Activated CD8-positive, alpha-beta memory T cell treated with anti-CD3 and anti-CD28 coated beads, Interleukin-2, amount 10 ng/mL, durations not matched to agents 7 days and 5 days (primary cell): Measurements from ENCODE around the gene TXNRD1. TPM values are rescaled to one million over a fixed set of nuclear protein-coding genes. Genes with fewer than 3 reads are reported as not detected.

Experiments used
- ATAC-seq: fragments of 150-1000 bp; cut with Tn5 transposase; one replicate; pipeline ENCODE4 v1.10.0; 2021; ENCODE audit warnings: moderate library complexity
- CTCF ChIA-PET: fragments of 350-600 bp; sonication (Branson Sonifier 250); formaldehyde crosslinking; loops from one replicate; lab custom pipeline; 2021; ENCODE audit warnings: antibody characterized with exemption; lab: Charles Lee
- DNase-seq: peaks from one replicate; pipeline ENCODE4 v3.0.0-alpha.2; 2020
- H3K27ac Mint-ChIP-seq: one replicate; pipeline ENCODE4 v1.8.0; 2021; ENCODE audit warnings: mild to moderate bottlenecking, mixed read lengths
- H3K27me3 Mint-ChIP-seq: one replicate; pipeline ENCODE4 v1.8.0; 2021; ENCODE audit warnings: mixed read lengths
- H3K36me3 Mint-ChIP-seq: one replicate; pipeline ENCODE4 v1.8.0; 2021; ENCODE audit warnings: mild to moderate bottlenecking, mixed read lengths
- H3K4me1 Mint-ChIP-seq: one replicate; pipeline ENCODE4 v1.8.0; 2021; ENCODE audit warnings: mixed read lengths
- H3K4me3 Mint-ChIP-seq: one replicate; pipeline ENCODE4 v1.8.0; 2021; ENCODE audit warnings: mild to moderate bottlenecking, moderate library complexity, mixed read lengths
- H3K9me3 Mint-ChIP-seq: one replicate; pipeline ENCODE4 v1.8.0; 2022; ENCODE audit warnings: low read depth, mixed read lengths
- total RNA-seq, 2 experiments: library from RNA; stranded (reverse); gene quantifications; one replicate each; pipeline ENCODE4 v1.2.3, GENCODE V29; 2021

TXNRD1 gene
- total RNA-seq, 2 experiments from 2014 or later, result 109 to 118 TPM

GRCh38 chr12:104280717-104281458, 65.3 kb downstream of the TXNRD1 start:
- Mint-ChIP-seq H3K27ac (no peak overlapping the region), H3K36me3 (peaks cover 3% of the 10 kb centered on the region), H3K9me3 (no peaks in the 10 kb centered on the region), H3K4me3 (no peak overlapping the region), H3K27me3 (peaks cover 7% of the 10 kb centered on the region), H3K4me1 (peaks cover 12% of the 10 kb centered on the region)
- no peak for ATAC-seq
- DNase-seq, result no peak
- CTCF ChIA-PET, result no interaction called here

GRCh38 chr12:104281636-104282035, 66.1 kb downstream of the TXNRD1 start:
- H3K27ac Mint-ChIP-seq, result no peak overlapping the region
- DNase-seq (no peak), ATAC-seq (no peak)
- H3K9me3 Mint-ChIP-seq, result no peaks in the 10 kb centered on the region
- peaks cover 7% of the 10 kb centered on the region for H3K27me3 Mint-ChIP-seq
- H3K4me1 Mint-ChIP-seq, result peaks cover 12% of the 10 kb centered on the region
- no peak overlapping the region for H3K4me3 Mint-ChIP-seq
- CTCF ChIA-PET, result interaction anchor here (1.3 kb wide), 1 partner anchor 66 kb away, joined by 3 read pairs; the partner anchor contains the start of gene TXNRD1
- peaks cover 3% of the 10 kb centered on the region for H3K36me3 Mint-ChIP-seq

GRCh38 chr12:104282109-104282508, 66.5 kb downstream of the TXNRD1 start:
- no peak for DNase-seq
- Mint-ChIP-seq H3K9me3 (no peaks in the 10 kb centered on the region), H3K27me3 (peaks cover 7% of the 10 kb centered on the region), H3K36me3 (peaks cover 3% of the 10 kb centered on the region), H3K4me1 (peaks cover 13% of the 10 kb centered on the region), H3K4me3 (no peak overlapping the region), H3K27ac (no peak overlapping the region)
- CTCF ChIA-PET, result interaction anchor here (1.3 kb wide), 1 partner anchor 66 kb away, joined by 3 read pairs; the partner anchor contains the start of gene TXNRD1
- no peak for ATAC-seq

GRCh38 chr12:104285740-104286515, 70.3 kb downstream of the TXNRD1 start:
- Mint-ChIP-seq H3K4me3 (peak overlapping the region; percentile 91), H3K4me1 (peaks cover 19% of the 10 kb centered on the region), H3K27ac (peak overlapping the region; percentile 100), H3K36me3 (peaks cover 15% of the 10 kb centered on the region), H3K9me3 (no peaks in the 10 kb centered on the region), H3K27me3 (no peaks in the 10 kb centered on the region)
- no peak for DNase-seq
- no peak for ATAC-seq
- CTCF ChIA-PET, result interaction anchor here (1.4 to 5.3 kb wide), 8 partner anchors 9 to 151 kb away, joined by 3 to 47 read pairs (median 4); partner anchors contain the start of genes EID3 and TXNRD1

GRCh38 chr12:104286516-104287482, 71.2 kb downstream of the TXNRD1 start:
- Mint-ChIP-seq H3K9me3 (no peaks in the 10 kb centered on the region), H3K4me1 (peaks cover 22% of the 10 kb centered on the region), H3K4me3 (peak overlapping the region; percentile 91), H3K27me3 (no peaks in the 10 kb centered on the region), H3K36me3 (peaks cover 17% of the 10 kb centered on the region), H3K27ac (peak overlapping the region; percentile 100)
- ATAC-seq, result peak; percentile 92
- DNase-seq, result peak; percentile 97
- CTCF ChIA-PET, result interaction anchor here (1.1 to 5.3 kb wide), 11 partner anchors 10 to 152 kb away, joined by 3 to 47 read pairs (median 4); partner anchors contain the start of genes EID3, NFYB and TXNRD1

- no peaks in the 10 kb centered on the region for H3K27me3 Mint-ChIP-seq
- H3K4me1 Mint-ChIP-seq, result peaks cover 35% of the 10 kb centered on the region
- H3K27ac Mint-ChIP-seq, result peak overlapping the region; percentile 100
- ATAC-seq (peak; percentile 67), DNase-seq (peak; percentile 92)
- H3K4me3 Mint-ChIP-seq, result peak overlapping the region; percentile 91
- H3K36me3 Mint-ChIP-seq, result peaks cover 31% of the 10 kb centered on the region
- no peaks in the 10 kb centered on the region for H3K9me3 Mint-ChIP-seq
- CTCF ChIA-PET, result interaction anchor here (1.1 to 5.3 kb wide), 10 partner anchors 13 to 151 kb away, joined by 3 to 47 read pairs (median 4); partner anchors contain the start of genes EID3, NFYB and TXNRD1
Observed at GRCh38 chr12:104288635-104289274, 73.2 kb downstream of the TXNRD1 start.

- H3K27ac Mint-ChIP-seq, result no peak overlapping the region
- no peaks in the 10 kb centered on the region for H3K27me3 Mint-ChIP-seq
- DNase-seq, result no peak
- CTCF ChIA-PET, result interaction anchor here (4.5 to 5.3 kb wide), 2 partner anchors 12 to 72 kb away, joined by 40 to 47 read pairs; partner anchors contain the start of genes EID3 and TXNRD1
- peaks cover 42% of the 10 kb centered on the region for H3K4me1 Mint-ChIP-seq
- no peak overlapping the region for H3K4me3 Mint-ChIP-seq
- H3K9me3 Mint-ChIP-seq, result no peaks in the 10 kb centered on the region
- ATAC-seq, result no peak
- peaks cover 37% of the 10 kb centered on the region for H3K36me3 Mint-ChIP-seq
Observed at GRCh38 chr12:104290320-104290719, 74.7 kb downstream of the TXNRD1 start.

GRCh38 chr12:104290855-104291254, 75.3 kb downstream of the TXNRD1 start:
- peaks cover 41% of the 10 kb centered on the region for H3K36me3 Mint-ChIP-seq
- DNase-seq (no peak), ATAC-seq (no peak)
- H3K9me3 Mint-ChIP-seq, result no peaks in the 10 kb centered on the region
- CTCF ChIA-PET, result interaction anchor here (0.7 to 2.1 kb wide), 2 partner anchors 28 to 71 kb away, joined by 4 to 10 read pairs; no protein-coding TSS in a partner anchor
- H3K27ac Mint-ChIP-seq, result peak overlapping the region; percentile 13
- no peaks in the 10 kb centered on the region for H3K27me3 Mint-ChIP-seq
- H3K4me3 Mint-ChIP-seq, result no peak overlapping the region
- peaks cover 43% of the 10 kb centered on the region for H3K4me1 Mint-ChIP-seq

GRCh38 chr12:104291867-104292524, 76.4 kb downstream of the TXNRD1 start:
- Mint-ChIP-seq H3K27ac (no peak overlapping the region), H3K36me3 (peaks cover 44% of the 10 kb centered on the region), H3K4me3 (no peak overlapping the region), H3K4me1 (peaks cover 40% of the 10 kb centered on the region), H3K27me3 (no peaks in the 10 kb centered on the region), H3K9me3 (no peaks in the 10 kb centered on the region)
- ATAC-seq (no peak), DNase-seq (no peak)
- CTCF ChIA-PET, result interaction anchor here (0.9 to 2.1 kb wide), 5 partner anchors 11 to 567 kb away, joined by 3 to 10 read pairs (median 3); partner anchors contain the start of gene EID3

- CTCF ChIA-PET, result interaction anchor here (0.9 to 2.1 kb wide), 4 partner anchors 10 to 565 kb away, joined by 3 to 10 read pairs (median 6); partner anchors contain the start of gene EID3
- Mint-ChIP-seq H3K4me1 (peaks cover 47% of the 10 kb centered on the region), H3K36me3 (peaks cover 46% of the 10 kb centered on the region), H3K4me3 (no peak overlapping the region), H3K27ac (no peak overlapping the region), H3K27me3 (no peaks in the 10 kb centered on the region), H3K9me3 (no peaks in the 10 kb centered on the region)
- DNase-seq, result no peak
- ATAC-seq, result no peak
Observed at GRCh38 chr12:104292872-104293794, 77.6 kb downstream of the TXNRD1 start.
